Measurements from ENCODE around the gene CCDC78.

DNA sequence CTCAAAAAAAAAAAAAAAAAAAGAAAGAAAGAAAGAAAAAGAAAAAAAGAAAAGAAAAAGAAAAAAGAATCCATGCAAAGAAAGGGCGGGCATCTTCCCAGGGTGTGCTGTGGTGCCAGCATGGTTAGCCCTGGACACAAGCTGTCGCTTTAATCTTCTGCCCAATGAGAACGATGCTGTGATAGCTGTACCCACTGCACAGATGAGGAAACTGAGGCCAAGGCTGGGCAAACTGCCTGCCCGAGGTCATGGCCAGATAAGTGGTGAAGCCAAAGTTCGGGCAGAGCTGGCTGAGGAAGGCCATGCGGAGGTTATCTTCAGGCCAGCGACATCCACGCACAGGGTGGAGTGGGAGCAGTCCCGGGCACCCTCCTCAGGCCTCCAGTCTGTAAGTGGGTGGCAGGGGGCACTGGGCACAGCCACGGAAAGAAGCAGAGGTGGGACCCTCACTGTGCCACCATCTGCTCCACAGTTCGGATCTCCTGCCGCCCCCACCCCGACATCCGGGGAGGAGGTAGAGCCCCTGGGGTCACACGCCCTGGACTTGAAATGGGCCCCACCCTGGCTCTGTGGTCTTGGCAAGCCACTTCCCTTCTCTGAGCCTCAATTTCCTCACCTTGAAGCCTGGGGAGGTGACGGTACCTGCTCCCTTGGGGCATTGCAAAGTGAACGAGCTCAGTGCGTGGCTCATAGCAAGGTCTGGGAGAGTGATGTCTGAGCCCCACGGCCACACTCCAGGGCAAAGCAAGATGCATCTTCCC lies 27.2 kb downstream of the CCDC78 start:
- no peak for TF ChIP-seq POLR2AphosphoS5 (IDR thresholded peaks at IDR 0.05; ENCODE audit: low read depth, low read length)
- TF ChIP-seq POLR2A (IDR thresholded peaks at IDR 0.05; ENCODE audit: low read depth, low read length), result no peak
- TF ChIP-seq TAF1 (IDR thresholded peaks at IDR 0.05; ENCODE audit: borderline replicate concordance, low read depth, low read length), result no peak
